Cardiac septum (tissue), 1 donor: ENCODE results near the gene IL13. TPM values are rescaled to one million over a fixed set of nuclear protein-coding genes. Genes with fewer than 3 reads are reported as not detected.

Source experiments
- DNase-seq: peaks from one replicate; pipeline ENCODE4 v3.0.0-alpha.2; 2020; ENCODE audit warnings: low spot score
- intact Hi-C: fragments of 100-400 bp; cut with DNase I; formaldehyde crosslinking; loops from one replicate; pipeline ENCODE4 v1.14.0; 2022
- total RNA-seq: library from RNA; stranded (reverse); fragmentation: NEBNext Ultra II Directional; extraction: Animal tissue kit (Norgen Biotek cat#: 25700); gene quantifications from one replicate; pipeline ENCODE4 v1.2.1, GENCODE V29; 2021
- donor health status: DM: no; HTN: no; CAD: no.

Gene IL13
- total RNA-seq, 1 donor from 2014 or later, result not detected

DNA sequence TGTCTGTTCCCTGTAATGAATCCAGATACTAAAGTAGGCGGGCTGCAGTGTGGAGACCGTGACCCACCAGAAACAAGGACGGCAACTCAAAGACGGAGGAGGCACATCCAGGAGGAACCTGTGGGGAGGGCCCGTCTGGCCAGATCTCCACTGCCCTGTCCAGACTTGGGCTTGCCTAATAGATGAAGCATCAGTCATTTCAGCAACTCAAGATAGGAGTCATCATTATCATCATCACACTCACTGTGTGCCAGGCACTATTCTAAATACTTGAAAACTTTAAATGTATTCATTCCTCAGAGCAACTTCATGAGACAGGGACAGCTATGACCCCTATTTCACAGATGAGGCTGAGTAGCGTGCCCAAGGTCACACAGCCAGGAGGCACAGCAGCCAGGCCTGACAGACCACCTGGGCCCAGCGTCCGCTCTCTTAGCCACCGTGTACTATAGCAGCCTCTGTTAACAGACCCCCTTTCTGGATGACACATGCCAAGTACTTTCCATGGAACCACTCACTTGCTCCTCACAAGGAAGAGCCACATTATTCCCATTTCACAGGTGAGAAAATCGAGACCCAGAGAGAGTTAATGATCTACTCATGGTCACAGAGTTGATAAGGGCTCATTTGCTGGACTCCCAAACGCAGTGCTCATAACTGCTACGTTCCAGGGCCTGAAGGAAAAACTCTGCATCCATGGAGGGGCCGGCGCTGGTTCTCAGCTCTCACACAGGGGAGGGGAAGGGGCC, 10.9 kb downstream of the IL13 start:
- no peak for DNase-seq
- intact Hi-C loops, result no loop called here

DNA sequence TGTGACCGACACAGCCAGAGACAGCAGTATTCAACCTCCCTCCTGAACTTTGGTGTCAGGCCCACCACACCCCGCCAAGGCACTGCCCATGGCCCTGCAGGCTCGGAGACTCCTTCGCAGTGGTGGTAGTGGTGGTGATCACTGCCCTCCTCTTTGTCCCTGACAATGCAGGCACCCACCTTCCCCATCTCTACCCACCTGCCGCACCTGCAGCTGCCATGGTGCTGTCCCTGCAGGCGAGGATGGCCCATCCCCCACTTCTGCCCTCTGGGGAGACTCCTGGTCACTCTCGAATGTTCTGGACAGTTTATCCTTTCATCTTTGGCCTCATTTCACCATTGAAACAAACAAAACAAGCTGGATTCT, 11.5 kb downstream of the IL13 start:
- DNase-seq, result no peak
- intact Hi-C loops, result no loop called here

DNA sequence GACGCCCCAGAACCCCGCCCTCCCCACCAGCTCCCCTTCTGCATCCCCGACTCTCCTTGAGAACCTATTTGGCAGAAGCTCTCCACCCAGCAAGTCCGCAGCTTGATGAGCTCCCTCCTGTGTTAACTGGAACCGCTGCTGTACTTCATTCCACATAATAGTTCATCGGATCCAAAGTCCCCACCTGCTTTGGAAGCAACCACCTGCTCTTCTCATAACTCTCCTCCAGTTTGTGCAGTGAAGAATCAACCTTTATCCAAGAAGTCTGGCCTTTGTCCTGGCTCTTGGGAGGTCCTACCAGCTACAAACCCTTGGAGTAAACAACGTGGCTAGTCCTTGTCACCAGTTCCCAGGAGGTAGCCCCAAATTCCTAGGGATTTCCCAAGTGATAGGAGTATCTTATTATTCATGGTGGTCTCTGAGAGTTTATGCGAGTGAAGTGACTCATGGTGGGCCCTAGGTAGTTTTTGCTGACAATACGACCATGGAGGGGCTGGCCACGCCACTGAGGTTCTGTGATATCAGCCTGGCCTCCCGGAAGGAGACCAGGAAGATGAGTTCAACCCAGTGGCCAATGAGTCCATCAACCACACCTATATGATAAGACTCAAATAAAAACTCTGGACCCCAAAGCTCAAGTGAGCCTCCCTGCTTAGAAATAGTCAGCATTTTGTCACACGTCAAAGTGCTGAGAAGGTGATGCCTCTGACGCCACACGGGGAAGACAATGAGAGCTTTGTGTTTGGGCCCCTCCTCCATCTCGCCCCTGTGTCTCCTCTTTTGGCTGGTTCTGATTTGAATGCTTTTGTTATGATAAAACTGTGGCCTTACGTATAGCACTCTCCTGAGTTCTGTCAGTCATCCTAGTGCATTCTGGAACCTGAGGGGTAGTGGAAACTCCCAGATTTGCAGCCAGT, 12.3 kb downstream of the IL13 start:
- intact Hi-C loops, result no loop called here
- no peak for DNase-seq

DNA sequence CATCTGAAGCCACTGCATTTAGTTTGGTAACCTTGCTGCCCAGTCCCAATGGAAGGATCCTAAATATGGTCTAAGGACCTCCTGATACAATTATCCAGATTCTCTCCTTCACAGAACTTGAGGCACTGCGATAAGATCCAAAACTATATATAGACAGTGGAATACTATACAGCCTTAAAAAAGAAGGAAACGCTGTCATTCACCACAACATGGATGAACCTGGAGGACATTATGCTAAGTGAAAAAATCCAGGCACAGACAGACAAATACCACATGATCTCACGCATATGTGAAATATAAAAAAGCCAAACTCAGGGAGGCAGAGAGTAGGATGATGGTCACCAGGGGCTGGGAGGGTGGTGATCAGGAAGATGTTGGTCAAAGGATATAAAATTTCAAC, 13.0 kb downstream of the IL13 start:
- no peak for DNase-seq
- intact Hi-C loops, result no loop called here

DNA sequence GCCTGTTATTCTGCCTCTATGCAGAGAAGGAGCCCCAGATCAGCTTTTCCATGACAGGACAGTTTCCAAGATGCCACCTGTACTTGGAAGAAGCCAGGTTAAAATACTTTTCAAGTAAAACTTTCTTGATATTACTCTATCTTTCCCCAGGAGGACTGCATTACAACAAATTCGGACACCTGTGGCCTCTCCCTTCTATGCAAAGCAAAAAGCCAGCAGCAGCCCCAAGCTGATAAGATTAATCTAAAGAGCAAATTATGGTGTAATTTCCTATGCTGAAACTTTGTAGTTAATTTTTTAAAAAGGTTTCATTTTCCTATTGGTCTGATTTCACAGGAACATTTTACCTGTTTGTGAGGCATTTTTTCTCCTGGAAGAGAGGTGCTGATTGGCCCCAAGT, 15.5 kb downstream of the IL13 start:
- intact Hi-C loops, result no loop called here
- DNase-seq, result no peak

DNA sequence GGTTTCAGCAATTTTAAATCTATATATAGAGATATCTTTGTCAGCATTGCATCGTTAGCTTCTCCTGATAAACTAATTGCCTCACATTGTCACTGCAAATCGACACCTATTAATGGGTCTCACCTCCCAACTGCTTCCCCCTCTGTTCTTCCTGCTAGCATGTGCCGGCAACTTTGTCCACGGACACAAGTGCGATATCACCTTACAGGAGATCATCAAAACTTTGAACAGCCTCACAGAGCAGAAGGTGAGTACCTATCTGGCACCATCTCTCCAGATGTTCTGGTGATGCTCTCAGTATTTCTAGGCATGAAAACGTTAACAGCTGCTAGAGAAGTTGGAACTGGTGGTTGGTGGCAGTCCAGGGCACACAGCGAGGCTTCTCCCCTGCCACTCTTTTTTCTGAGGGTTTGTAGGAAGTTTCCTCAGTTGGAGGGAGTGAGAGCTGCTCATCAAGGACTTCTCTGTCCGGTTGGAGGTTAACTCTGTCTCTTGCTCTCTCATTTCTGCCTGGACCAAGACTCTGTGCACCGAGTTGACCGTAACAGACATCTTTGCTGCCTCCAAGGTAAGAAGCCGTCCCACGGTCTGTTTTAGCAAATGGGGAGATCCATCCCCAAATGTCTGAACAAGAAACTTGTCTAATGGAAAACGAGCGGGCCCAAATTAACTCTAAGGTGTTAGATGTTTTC, 16.1 kb downstream of the IL13 start, which contains the start of gene IL4:
Gene IL4, plus strand, starts transcription at position 51 of the 692 bp plus-strand sequence. Its CDS starts 62 bp downstream, at position 113.
- intact Hi-C loops, result no loop called here
- no peak for DNase-seq

DNA sequence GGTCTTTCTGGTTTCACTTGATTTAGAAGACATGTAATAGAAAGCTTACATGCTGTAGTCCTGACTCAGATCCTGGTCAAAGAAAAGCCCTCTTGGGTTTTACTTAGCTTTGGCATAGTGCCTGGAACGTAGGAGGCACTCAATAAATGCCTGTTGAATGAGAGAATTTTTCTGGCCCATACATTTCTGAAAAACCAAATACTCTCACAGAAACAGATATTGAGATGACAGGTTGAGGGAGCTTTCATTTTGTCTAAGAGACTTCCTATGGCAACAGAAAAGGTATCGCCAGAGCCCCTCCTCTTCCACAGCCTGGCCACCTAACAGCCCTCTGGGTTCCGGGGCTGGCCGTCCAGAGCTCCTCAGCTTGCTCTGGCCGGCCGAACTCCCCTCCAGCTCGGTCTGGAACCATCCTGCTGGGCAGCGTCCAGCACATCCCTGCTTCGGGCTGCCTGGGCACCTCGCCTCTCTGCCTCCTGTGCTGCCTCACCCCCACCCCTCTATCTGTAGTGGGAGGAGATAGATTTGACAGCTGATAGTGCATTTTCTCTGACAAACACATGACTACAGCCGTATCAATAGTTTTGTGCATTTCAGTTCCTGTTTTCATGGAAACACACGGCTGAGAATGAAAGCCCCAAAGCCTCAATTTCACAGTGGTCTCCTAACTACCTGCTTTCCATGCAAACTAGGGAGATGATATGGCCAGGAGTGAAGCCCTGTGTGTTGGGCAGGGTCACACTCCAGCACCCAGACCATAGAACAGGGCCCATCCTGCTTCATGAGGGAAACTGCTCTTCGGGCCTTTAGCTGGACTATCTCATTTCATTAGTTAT, 16.9 kb downstream of the IL13 start:
- DNase-seq, result no peak
- intact Hi-C loops, result no loop called here

DNA sequence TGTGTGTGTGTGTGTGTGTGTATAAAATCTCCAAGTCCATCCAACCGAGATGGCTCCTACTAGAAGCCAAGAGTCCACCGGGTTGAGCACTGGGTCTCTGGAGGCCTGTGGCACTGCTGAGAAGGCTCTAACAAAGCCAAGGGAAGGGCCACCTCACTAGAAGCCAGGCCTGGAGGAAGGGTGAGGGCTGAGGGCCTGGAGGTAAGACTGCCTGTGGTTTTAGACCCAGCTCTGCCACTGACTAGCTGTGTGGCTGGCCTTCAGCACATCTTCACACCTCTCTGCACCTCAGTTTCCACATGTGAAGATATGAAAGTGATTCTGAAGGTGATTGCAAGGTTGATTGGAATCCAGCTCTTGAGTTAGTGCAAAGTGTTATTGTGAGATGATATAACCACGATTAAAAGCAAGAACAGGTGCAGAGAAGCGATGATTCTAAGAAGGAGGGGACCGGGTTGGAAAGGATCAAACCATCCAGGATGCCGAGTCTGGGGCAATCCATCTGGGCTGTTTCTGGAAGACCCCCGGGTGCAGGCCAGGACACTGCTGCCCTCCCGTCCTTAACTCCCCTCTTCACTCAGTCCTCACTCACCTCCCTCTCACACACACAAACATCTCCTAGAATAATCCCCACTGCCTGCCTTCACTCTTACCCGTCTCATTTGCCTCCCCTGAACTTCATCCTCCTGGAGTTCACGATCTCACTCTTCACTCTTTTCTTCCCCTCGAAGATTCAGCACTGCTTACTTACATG, 18.1 kb downstream of the IL13 start:
- DNase-seq, result no peak

DNA sequence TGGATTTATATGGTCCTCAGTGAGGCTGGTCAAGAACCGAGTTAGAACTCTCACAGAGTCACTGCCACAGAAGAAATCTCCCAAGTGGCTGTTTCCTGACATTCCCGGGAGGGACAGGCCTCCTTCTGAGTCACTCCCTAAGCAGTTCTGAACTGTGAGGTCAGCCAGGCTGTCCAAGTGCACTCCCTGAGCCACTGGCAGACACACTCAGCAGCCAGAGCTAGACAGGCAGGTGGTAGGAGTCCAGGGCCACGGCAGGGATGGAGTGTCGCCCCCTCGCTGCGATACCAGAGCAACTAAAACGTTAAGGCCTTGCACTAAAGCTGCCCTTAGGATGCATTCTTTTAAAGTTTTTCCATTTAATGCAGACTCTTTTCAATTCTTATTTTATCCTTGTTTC, 19.2 kb downstream of the IL13 start:
- intact Hi-C loops, result no loop called here
- DNase-seq, result no peak

More for the DNA sequence above, 18.1 kb downstream of the IL13 start:
- intact Hi-C loops, result no loop called here

DNA sequence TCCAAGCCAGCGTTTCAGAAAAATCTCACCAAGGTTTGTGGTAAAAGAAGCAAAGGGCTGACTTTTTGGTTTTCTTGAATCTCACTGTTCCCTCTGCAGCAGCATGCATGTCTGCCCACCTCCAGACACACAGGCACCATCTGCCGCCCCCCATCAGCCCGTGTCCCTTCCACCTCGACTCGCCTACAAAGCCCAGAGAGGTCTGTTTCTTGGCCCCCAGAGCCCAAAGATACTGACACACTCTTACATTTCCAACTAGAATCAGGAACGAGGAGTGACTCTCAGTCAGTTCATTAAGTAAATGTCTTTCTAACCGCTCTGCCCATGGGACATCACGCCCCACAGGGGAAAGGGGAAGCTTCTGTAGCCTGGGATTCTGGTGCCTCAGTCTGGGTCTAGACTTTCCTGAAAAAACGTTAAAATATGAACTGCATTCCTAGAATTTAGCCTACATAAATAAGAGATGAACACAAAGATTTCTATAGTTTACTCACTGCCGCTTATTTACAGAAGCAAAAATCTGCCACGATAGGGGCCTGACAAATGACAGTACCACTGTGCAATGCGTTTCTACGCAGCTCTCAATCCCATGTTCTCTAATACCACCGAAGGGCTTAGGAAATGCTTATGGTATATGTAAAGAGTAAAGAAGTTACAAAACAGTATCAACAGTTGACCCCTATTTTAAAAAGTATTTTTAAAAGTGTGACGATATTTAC, 19.9 kb downstream of the IL13 start:
- no peak for DNase-seq
- intact Hi-C loops, result no loop called here

DNA sequence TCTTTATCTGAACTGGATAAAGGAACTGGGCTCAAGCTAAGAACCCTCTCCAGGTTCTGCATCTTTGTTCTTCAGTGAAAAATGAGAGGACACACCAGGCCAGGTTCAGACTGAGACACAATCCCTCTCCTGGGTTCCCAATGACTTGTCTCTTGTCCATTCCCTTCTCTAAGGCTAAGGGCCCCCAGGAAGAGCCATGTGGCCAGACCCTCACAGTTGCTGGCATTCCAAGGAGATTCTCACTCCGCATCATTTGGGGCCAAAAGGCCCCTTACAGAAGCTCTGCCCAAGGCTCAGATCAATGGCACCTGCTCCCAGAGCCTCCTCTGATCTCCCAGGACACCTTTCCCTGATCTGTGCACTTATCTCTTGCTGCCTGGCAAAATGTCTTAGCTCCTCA, 20.8 kb downstream of the IL13 start:
- no peak for DNase-seq
- intact Hi-C loops, result no loop called here

DNA sequence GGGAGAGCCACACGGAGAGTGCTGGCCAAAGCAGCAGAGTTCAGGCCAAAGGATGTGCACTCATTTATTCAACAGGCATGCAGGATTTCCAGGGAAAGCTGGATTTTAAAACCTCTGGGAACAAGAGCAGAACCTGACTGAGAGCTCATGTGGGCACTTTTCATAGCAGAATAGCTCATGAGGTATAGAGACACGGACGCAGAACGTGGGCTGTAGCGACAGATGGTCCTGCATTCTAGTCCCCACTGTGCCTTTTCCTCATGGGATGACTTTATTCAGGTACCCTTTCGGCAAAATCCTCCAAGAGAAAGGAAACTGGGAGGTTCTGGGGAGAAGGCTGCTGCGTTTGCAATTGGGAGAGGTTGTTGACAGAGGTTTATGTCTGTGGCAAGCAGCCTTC, 21.2 kb downstream of the IL13 start:
- intact Hi-C loops, result no loop called here
- no peak for DNase-seq

DNA sequence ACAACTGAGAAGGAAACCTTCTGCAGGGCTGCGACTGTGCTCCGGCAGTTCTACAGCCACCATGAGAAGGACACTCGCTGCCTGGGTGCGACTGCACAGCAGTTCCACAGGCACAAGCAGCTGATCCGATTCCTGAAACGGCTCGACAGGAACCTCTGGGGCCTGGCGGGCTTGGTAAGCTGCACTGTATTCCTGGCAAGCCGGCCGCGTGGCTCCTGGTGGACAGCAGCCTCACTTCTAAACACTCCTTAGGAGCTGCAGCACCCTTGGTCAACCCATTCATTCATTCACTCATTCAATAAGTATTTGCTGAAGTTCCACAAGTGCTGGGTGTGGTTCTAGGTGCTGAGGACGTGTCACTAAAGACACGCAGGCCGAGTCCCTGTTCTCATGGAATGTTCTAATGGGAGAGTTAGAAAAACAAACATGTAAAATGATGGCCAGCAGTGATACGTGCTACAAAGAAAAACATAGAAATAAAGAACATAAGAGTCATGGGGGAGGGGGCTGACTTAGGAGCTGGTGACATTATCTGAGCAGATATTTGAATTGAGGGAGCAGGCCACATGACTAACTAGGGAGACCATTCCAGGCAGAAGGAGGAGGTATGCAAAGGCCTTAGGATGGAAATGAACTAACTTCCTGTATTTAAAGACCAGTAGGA, 21.9 kb downstream of the IL13 start:
- no peak for DNase-seq
- intact Hi-C loops, result no loop called here

DNA sequence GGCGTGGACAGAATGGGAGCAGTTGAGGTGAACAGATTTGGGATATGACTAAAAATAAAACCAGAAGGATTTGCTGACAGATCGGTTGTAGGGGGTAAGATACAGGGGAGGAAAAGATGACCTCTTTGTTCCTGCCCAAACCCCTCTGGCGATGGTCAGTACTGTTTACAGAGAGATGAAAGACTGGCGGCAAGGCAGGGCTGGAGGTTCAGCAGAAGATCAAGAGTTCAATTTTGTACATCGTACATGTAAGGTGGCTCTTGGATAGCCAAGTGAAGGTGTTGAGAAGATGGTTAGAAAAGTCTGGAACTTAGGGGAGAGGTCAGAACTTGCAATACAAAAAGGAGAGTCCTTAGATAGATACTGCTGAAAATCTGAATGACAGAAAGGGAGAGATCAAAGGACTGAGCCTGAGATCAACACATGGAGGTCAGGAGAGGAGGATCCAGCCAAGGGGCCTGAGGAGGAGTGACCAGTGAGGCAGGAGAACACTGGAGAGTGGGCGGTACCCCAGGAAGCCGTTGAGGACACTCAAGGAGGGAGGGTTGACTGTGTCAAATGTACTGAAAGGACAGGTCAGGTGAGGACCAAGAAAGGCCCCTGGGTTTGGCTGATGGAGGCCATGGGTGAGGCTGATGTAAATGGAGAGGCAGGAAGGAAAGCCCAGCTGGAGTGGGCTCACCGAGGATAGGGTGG, 23.0 kb downstream of the IL13 start:
- intact Hi-C loops, result no loop called here
- DNase-seq, result no peak

DNA sequence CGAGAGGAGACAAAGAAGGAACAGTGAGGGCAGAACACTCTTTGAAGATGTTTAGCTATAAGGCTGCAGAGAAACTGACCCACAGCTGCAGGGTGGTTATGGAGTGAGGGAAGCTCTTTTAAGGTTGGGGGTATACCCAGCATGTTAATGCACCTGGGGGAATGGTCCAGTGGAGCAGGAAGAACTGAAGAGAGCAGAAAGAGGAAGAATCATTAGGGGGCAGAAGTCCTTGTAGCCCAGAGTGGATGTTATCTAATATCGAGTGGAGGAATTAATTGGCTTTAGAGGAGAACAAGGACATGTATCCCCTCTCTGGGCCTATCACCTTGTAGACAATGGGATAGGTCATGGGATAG, 23.5 kb downstream of the IL13 start:
- intact Hi-C loops, result no loop called here
- no peak for DNase-seq

DNA sequence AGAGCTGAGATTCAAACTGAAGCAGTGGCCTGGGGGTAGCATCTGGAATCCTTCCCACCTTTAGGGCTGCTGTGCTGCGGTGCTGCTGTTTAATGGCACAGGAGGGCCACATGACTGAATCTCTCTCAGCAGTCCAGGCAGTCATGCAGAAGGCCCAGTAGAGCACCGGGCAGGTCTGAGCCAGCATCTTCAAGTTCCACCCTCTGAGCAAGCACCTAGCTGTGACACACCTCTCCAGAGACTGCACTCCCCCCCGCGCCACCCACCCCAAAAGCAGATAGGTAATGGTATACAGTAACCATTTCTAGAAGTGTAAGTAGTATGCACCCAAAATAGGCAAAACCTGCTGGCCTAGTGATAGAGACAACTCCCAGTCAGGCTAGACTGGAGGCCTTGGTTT, 24.0 kb downstream of the IL13 start:
- DNase-seq, result no peak
- intact Hi-C loops, result no loop called here

DNA sequence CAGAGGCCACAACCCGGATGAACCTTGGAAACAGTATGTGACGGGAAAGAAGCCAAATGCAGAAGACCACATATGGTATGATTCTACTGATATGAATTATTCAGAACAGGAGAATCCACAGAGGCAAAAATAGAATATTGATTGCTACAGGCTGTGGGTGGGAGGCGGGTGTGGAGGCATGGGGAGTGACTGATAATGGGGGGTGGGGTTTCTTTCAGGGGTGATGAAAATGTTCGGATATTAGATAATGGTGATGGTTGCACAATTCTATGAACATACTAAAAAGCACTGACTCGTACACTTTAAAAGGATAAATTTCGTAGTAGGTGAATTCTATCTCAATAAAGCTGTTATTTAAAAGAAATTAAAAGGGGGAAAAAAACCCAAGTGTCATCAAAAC, 26.5 kb downstream of the IL13 start:
- no peak for DNase-seq
- intact Hi-C loops, result no loop called here
